RWPE1 (cell line): ENCODE results near the gene TMPRSS13.

Experiments used
- CTCF ChIA-PET: fragments of 350-600 bp; sonication (Branson Sonifier 250); formaldehyde crosslinking; extraction: SDS; loops from one replicate; lab custom pipeline; 2021; lab: Yijun Ruan, JAX
- POLR2A ChIA-PET: fragments of 400-600 bp; formaldehyde crosslinking; extraction: SDS; loops from one replicate; lab custom pipeline; 2020; ENCODE audit warnings: antibody characterized with exemption; ENCODE audit not compliant: low non-redundant PET; lab: Yijun Ruan, JAX
- DNase-seq: peaks from one replicate; pipeline ENCODE4 v3.0.0; 2012; ENCODE audit warnings: low spot score
- H3K27ac ChIP-seq: fragments of 450-650 bp; 2 replicates; pipeline ENCODE4 v1.5.1; 2017
- TF ChIP-seq, protein P1 (sequence below): fragments of 450-650 bp; conservative IDR thresholded peaks from 2 replicates; pipeline ENCODE4 v1.5.1; 2017; ENCODE audit warnings: low read depth, mild to moderate bottlenecking

The TMPRSS13 gene

DNA sequence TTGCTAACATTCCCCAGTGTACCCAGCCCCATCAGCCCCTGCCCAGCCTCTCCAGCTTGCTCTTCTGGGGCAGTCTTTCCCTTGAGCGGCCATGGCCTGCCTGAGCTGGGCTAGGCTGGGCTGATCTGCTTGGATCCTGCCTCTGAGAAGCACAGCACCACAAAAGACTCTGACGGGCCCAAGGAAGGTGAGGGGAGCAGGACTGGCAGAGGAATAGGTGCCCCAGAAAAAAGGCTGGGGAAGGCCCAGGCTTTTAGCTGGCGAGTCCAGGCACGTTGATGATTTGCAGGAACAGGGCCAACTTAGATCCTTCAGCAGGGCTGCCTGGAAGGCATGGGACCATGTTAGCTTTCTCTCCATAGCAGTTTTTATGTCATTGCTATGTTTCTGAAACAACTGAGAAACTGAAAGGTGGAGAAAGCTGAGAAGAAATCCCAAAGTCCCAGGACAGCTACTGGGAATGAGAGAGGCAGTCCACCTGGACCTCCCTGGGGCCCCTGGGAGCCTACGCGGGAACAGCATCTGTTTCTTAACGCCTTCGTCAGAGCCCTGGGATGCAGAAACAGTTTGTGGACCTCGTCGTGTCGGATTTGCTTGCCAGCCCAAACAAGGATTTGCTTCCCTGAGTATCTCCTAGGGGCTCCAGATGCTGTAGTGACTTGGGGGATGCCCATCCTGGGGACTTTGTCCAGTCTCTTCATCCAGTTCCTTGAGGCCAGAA is 28.3 kb downstream of the TMPRSS13 start:
- CTCF ChIA-PET = no interaction called here
- POLR2A ChIA-PET = interaction anchor here (0.5 kb wide), 1 partner anchor 43 kb away, joined by 3 read pairs; no protein-coding TSS in a partner anchor
- DNase-seq = peak; percentile 30
- TF ChIP-seq, protein P1, sequence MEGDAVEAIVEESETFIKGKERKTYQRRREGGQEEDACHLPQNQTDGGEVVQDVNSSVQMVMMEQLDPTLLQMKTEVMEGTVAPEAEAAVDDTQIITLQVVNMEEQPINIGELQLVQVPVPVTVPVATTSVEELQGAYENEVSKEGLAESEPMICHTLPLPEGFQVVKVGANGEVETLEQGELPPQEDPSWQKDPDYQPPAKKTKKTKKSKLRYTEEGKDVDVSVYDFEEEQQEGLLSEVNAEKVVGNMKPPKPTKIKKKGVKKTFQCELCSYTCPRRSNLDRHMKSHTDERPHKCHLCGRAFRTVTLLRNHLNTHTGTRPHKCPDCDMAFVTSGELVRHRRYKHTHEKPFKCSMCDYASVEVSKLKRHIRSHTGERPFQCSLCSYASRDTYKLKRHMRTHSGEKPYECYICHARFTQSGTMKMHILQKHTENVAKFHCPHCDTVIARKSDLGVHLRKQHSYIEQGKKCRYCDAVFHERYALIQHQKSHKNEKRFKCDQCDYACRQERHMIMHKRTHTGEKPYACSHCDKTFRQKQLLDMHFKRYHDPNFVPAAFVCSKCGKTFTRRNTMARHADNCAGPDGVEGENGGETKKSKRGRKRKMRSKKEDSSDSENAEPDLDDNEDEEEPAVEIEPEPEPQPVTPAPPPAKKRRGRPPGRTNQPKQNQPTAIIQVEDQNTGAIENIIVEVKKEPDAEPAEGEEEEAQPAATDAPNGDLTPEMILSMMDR = no peak
- H3K27ac ChIP-seq = no peak overlapping the region

DNA sequence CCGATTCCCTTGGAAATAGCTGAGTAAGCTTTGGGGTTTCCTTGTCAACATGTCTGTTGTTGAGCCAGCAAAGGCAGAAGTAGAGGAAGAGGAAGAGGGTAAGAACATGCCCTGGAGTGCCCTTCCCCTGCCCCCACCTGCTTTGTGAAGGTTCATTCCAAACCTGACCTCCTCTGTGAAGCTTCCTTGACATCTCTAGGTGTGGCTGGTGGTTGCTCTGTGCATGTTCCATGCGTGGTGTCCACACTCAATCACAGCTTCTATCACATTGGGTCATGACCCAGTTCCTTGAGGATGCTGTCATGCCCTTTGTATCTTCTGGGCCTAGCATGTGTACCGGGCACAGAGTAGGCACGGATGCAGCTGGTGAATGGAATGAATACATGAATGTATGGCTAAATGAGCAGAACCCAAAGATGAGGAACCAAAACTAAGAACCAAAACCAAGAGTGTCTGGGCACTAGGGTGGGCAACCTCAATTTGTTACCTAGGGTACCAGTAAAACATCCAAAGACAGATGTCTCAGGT is 29.0 kb downstream of the TMPRSS13 start:
- no peak overlapping the region for H3K27ac ChIP-seq
- no peak for DNase-seq
- TF ChIP-seq, protein P1 = no peak
- ChIA-PET CTCF (no interaction called here), POLR2A (interaction anchor here (0.5 to 0.6 kb wide), 2 partner anchors 17 to 42 kb away, joined by 3 read pairs; no protein-coding TSS in a partner anchor)

DNA sequence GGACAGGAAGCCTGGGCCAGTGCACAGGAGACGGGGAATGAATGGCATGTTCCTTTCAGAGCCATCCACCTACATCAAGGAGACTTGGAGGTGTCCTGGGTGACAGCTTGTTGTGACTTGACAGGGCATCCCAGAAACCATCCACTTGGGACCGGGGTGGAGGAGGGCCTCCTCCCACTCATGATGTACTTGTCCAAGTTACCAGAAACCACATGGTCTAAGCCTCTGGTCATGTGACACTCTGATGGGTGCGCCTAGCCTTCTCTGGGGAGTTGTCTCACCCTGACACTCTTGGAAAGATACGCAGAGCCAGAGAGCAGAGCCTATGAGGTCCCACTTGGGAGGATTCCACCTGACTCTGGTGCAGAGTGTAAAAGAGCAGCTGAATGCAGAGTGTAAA is 31.1 kb downstream of the TMPRSS13 start:
- TF ChIP-seq, protein P1 = no peak
- no peak for DNase-seq
- ChIA-PET POLR2A (no interaction called here), CTCF (interaction anchor here (0.6 kb wide), 1 partner anchor 189 kb away, joined by 5 read pairs; the partner anchor contains the start of gene SMIM35)
- H3K27ac ChIP-seq = no peak overlapping the region

DNA sequence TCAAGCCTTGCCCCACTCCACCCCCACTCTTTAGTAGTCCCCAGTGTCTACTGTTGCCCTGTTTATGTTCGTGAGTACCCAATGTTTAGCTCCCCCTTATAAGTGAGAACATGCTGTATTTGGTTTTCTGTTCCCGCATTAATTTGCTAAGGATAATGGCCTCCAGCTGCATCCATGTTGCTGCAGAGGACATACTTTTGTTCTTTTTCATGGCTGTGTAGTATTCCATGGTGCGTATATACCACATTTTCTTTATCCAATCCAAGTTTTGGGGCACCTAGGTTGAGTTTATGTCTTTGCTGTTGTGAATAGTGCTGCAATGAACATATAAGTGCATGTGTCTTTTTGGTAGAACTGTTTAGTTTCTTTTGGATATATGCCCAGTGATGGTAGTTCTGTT is 36.6 kb downstream of the TMPRSS13 start:
- TF ChIP-seq, protein P1 = no peak
- DNase-seq = no peak
- POLR2A ChIA-PET = no interaction called here
- CTCF ChIA-PET = interaction anchor here (0.6 kb wide), 1 partner anchor 162 kb away, joined by 4 read pairs; no protein-coding TSS in a partner anchor
- H3K27ac ChIP-seq = no peak overlapping the region

DNA sequence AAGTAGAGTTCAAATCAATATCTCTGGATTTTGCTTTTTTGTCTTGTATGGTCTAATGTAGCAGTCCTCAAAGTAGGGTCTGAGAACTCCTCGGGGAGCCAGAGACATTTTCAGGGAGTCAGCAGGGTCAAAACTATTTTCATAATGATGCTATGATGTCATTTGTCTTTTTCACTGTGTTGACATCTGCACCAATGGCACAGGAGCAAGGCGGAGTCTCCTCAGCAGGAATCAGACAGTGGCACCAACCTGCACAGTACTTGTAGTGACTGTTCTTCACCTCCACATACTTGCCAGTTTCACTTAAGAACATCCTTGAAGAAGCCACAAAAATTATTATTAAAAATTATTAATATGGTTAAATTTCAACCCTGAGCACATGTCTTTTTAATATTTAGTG is 37.8 kb downstream of the TMPRSS13 start:
- CTCF ChIA-PET = no interaction called here
- no peak overlapping the region for H3K27ac ChIP-seq
- POLR2A ChIA-PET = no interaction called here
- DNase-seq = no peak
- TF ChIP-seq, protein P1 = no peak

DNA sequence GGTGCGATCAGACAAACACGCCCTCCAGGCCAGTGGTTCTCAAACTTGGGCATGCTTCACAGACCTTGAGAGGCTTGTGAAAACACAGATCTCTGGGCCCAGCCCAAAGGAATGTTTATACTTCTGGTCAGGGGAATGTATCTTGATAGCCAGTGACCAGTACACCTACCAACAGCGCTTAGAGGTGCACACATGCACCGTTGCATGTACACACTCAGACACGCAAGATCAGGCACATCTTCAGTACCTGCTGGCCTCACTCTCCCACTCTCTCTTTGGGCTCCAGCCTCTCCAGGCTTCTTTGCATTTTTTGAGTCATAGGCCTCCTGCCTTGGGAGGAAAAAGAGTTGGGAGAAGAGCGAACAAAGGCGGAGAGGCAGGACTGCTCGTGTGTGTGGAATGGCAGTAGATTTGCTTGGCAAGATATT is 41.0 kb downstream of the TMPRSS13 start:
- CTCF ChIA-PET = no interaction called here
- no peak for DNase-seq
- POLR2A ChIA-PET = no interaction called here
- no peak overlapping the region for H3K27ac ChIP-seq
- TF ChIP-seq, protein P1 = no peak
